HepG2 (cell line): Measurements from ENCODE around the gene ARMCX2. TPM values are rescaled to one million over a fixed set of nuclear protein-coding genes. Genes with fewer than 3 reads are reported as not detected.

Source experiments
- ATAC-seq: fragments of 200-7000 bp; cut with Tn5 transposase; 3 replicates; pipeline ENCODE4 v1.9.1; 2020; ENCODE audit warnings: mild to moderate bottlenecking, moderate library complexity
- BruUV-seq: library from RNA; stranded (reverse); fragments of 400-500 nt; replicated peaks from 2 replicates; lab custom pipeline; 2021; lab: Mats Ljungman, UMichigan
- CTCF ChIA-PET: fragments of 300-600 bp; formaldehyde crosslinking; extraction: SDS; loops from one replicate; lab custom pipeline; 2021; ENCODE audit warnings: low total read pairs, inconsistent platforms, low intra/inter-chr PET ratio; lab: Yijun Ruan, JAX
- POLR2A ChIA-PET: fragments of 350-600 bp; sonication (Branson Sonifier 250); formaldehyde crosslinking; loops from one replicate; lab custom pipeline; 2020; ENCODE audit warnings: antibody characterized with exemption, inconsistent platforms; lab: Yijun Ruan, JAX
- DNase-seq: peaks from one replicate; pipeline ENCODE4 v3.0.0-alpha.2; 2015; ENCODE audit warnings: low spot score
- FAIRE-seq: peaks from 3 replicates; lab custom pipeline; 2011; peaks lifted over from hg19 to GRCh38; lab: Jason Lieb, UNC
- H2AFZ ChIP-seq: one replicate; pipeline ENCODE4 v1.6.1; 2011; ENCODE audit warnings: low read length, inconsistent platforms
- H3K27ac ChIP-seq: fragments of 300-600 bp; 3 replicates; pipeline ENCODE4 v1.8.0; 2011; ENCODE audit warnings: mixed run types, mild to moderate bottlenecking, mixed read lengths, low read length, inconsistent platforms; ENCODE audit not compliant: insufficient read depth; ENCODE audit errors: extremely low read length
- H3K27me3 ChIP-seq, 2 experiments: fragments of 200-600 bp in 1 of 2; 2 replicates in 1 of 2; 3 replicates in 1 of 2; pipeline versions ENCODE4 v1.6.0 to v1.8.0; 2011; ENCODE audit warnings: low read length in 2 of 2, mild to moderate bottlenecking in 2 of 2, moderate library complexity in 2 of 2, inconsistent platforms in 1 of 2; ENCODE audit not compliant: insufficient read depth in 2 of 2, control insufficient read depth in 1 of 2
- H3K36me3 ChIP-seq, 2 experiments: fragments of 200-600 bp in 1 of 2; replicated peaks in 1 of 2; 2 replicates in 1 of 2; 3 replicates in 1 of 2; pipeline versions ENCODE4 v1.5.1 to v1.8.0; 2011; ENCODE audit warnings: low read length in 2 of 2, inconsistent platforms in 1 of 2; ENCODE audit not compliant: insufficient read depth in 2 of 2, control insufficient read depth in 1 of 2
- H3K4me1 ChIP-seq: 2 replicates; pipeline ENCODE4 v1.5.1; 2012; ENCODE audit warnings: low read length, inconsistent platforms; ENCODE audit not compliant: insufficient read depth
- H3K4me2 ChIP-seq: 2 replicates; pipeline ENCODE4 v1.6.0; 2011; ENCODE audit warnings: low read depth, low read length, inconsistent platforms
- H3K4me3 ChIP-seq, 3 experiments: fragments of 200-600 bp in 1 of 3; sonication (generic), shearing (Covaris generic) in 1 of 3; replicated peaks in 1 of 3; 2 replicates each; pipeline ENCODE4 v1.5.1; 2011 to 2016; ENCODE audit warnings: low read length in 3 of 3, inconsistent platforms in 2 of 3, low read depth in 2 of 3, mild to moderate bottlenecking in 2 of 3, control low read depth in 1 of 3, mixed read lengths in 1 of 3; ENCODE audit not compliant: insufficient read depth in 1 of 3
- H3K79me2 ChIP-seq: one replicate; pipeline ENCODE4 v1.6.1; 2011; ENCODE audit warnings: low read length, inconsistent platforms; ENCODE audit not compliant: insufficient read depth
- H3K9ac ChIP-seq: 2 replicates; pipeline ENCODE4 v1.6.0; 2011; ENCODE audit warnings: mild to moderate bottlenecking, low read depth, low read length, inconsistent platforms; ENCODE audit not compliant: insufficient read depth
- H3K9me3 ChIP-seq: 2 replicates; pipeline ENCODE4 v1.5.1; 2012; ENCODE audit warnings: mild to moderate bottlenecking, low read length
- H4K20me1 ChIP-seq: 2 replicates; pipeline ENCODE4 v1.6.0; 2011; ENCODE audit warnings: inconsistent platforms, mild to moderate bottlenecking, low read length, moderate library complexity; ENCODE audit not compliant: insufficient read depth
- DZIP1 ChIP-seq: sonication (generic); formaldehyde crosslinking; IDR thresholded peaks from 2 replicates; pipeline ENCODE4 v1.5.0; 2020; ENCODE audit warnings: mild to moderate bottlenecking, missing genetic modification reagents
- FOXP4 ChIP-seq: sonication (generic); formaldehyde crosslinking; IDR thresholded peaks from 2 replicates; pipeline ENCODE4 v1.4.0; 2020; ENCODE audit warnings: missing genetic modification reagents
- ZFP36L1 ChIP-seq: sonication (generic); formaldehyde crosslinking; IDR thresholded peaks from 2 replicates; pipeline ENCODE4 v1.8.0; 2022; ENCODE audit warnings: mild to moderate bottlenecking, missing genetic modification reagents, moderate library complexity
- ZNF737 ChIP-seq: sonication (generic); formaldehyde crosslinking; IDR thresholded peaks from 2 replicates; pipeline ENCODE4 v1.5.0; 2020; ENCODE audit warnings: missing genetic modification reagents, mild to moderate bottlenecking, borderline replicate concordance
- ZNF749 ChIP-seq: sonication (generic); formaldehyde crosslinking; IDR thresholded peaks from 2 replicates; pipeline ENCODE4 v1.8.0; 2022; ENCODE audit warnings: mild to moderate bottlenecking, missing genetic modification reagents, moderate library complexity, borderline replicate concordance
- WGBS: methylation state at CpG from one replicate; pipeline ENCODE4 v1.1.6; 2017; ENCODE audit warnings: low lambda C conversion rate; 5-methylcytosine and 5-hydroxymethylcytosine counted together
- in situ Hi-C: cut with HindIII; loops from 2 replicates; pipeline ENCODE4 v1.10.0; 2017; ENCODE audit warnings: low pct_unique_long_range_greater_than_20kb; ENCODE audit not compliant: extremely low pct_ligation_motif_present
- intact Hi-C: fragments of 100-400 bp; cut with micrococcal nuclease; formaldehyde crosslinking; loops from one replicate; pipeline ENCODE4 v1.10.0; 2022; ENCODE audit not compliant: unreplicated experiment
- polyA plus RNA-seq, 8 experiments: library from polyadenylated mRNA; depleted of rRNA in 3 of 8; stranded (reverse) in 7 of 8; unstranded in 1 of 8; fragments of >200 nt; fragmentation: Illumina TruSeq in 4 of 8; extraction: Trizol in 4 of 8; gene quantifications; 2 replicates each; pipeline versions ENCODE4 v1.2.1 to v1.2.3, GENCODE V29; 2011 to 2016; ENCODE audit warnings: low read depth in 4 of 8, missing spikeins in 1 of 8, mixed read lengths in 1 of 8; ENCODE audit not compliant: insufficient read depth in 1 of 8
- total RNA-seq, 5 experiments: library from RNA; depleted of rRNA; stranded (reverse); fragments of >200 nt; fragmentation: Illumina TruSeq; extraction: Trizol; gene quantifications; 2 replicates each; pipeline ENCODE4 v1.2.3, GENCODE V29; 2016; ENCODE audit warnings: low read depth in 1 of 5
- TF ChIP-seq, protein P1 (sequence below): sonication (generic); formaldehyde crosslinking; IDR thresholded peaks from 2 replicates; pipeline ENCODE4; 2020; ENCODE audit warnings: missing genetic modification reagents, mild to moderate bottlenecking, borderline replicate concordance
- TF ChIP-seq, protein P2 (sequence below): sonication (generic); formaldehyde crosslinking; IDR thresholded peaks from 2 replicates; pipeline ENCODE4 v1.8.1; 2022; ENCODE audit warnings: low read depth, mild to moderate bottlenecking, missing genetic modification reagents

ARMCX2 gene
- total and polyA plus RNA-seq, 2 of the 13 experiments (the other 11 are each of a cell fraction or from before 2014, with no cell fraction given): not detected

GRCh38 chrX:101708163-101708562, 48.5 kb upstream of the ARMCX2 start:
- ChIA-PET POLR2A (no interaction called here), CTCF (no interaction called here)
- no peak overlapping the region for H3K4me3 ChIP-seq
- FAIRE-seq (no peak), DNase-seq (no peak), ATAC-seq (no peak)
- H3K79me2 ChIP-seq: no peaks in the 10 kb centered on the region
- TF ChIP-seq ZNF749 (CRISPR knock-in tag) (no peak), FOXP4 (CRISPR knock-in tag) (no peak), ZFP36L1 (no peak)
- no peaks in the 10 kb centered on the region for H3K4me1 ChIP-seq
- H4K20me1 ChIP-seq: no peaks in the 10 kb centered on the region
- H3K9ac ChIP-seq: no peak overlapping the region
- H3K4me2 ChIP-seq: no peak overlapping the region
- no peak overlapping the region for H2AFZ ChIP-seq
- intact Hi-C loops (no loop called here), in situ Hi-C loops (no loop called here)
- H3K27ac ChIP-seq: no peak overlapping the region
- H3K27me3 ChIP-seq: no peaks in the 10 kb centered on the region
- no peaks in the 10 kb centered on the region for H3K9me3 ChIP-seq
- BruUV-seq: no TSS peak
- 3% methylated on average over 3 of the region's 3 CpGs for WGBS
- H3K36me3 ChIP-seq: no peaks in the 10 kb centered on the region

- Histone ChIP-seq H3K79me2 (no peaks in the 10 kb centered on the region), H3K9ac (no peak overlapping the region), H3K27me3 (no peaks in the 10 kb centered on the region), H3K36me3 (no peaks in the 10 kb centered on the region), H3K4me3 (no peak overlapping the region), H3K9me3 (no peaks in the 10 kb centered on the region), H3K27ac (no peak overlapping the region), H3K4me1 (no peaks in the 10 kb centered on the region), H4K20me1 (no peaks in the 10 kb centered on the region), H3K4me2 (no peak overlapping the region), H2AFZ (no peak overlapping the region)
- intact Hi-C loops: no loop called here
- 25% methylated on average over 4 of the region's 4 CpGs for WGBS
- ATAC-seq: no peak
- in situ Hi-C loops: no loop called here
- no peak for DNase-seq
- ChIA-PET CTCF (no interaction called here), POLR2A (no interaction called here)
- no peak for FAIRE-seq
- no TSS peak for BruUV-seq
- TF ChIP-seq DZIP1 (no peak), ZNF737 (no peak)
- TF ChIP-seq, protein P1, sequence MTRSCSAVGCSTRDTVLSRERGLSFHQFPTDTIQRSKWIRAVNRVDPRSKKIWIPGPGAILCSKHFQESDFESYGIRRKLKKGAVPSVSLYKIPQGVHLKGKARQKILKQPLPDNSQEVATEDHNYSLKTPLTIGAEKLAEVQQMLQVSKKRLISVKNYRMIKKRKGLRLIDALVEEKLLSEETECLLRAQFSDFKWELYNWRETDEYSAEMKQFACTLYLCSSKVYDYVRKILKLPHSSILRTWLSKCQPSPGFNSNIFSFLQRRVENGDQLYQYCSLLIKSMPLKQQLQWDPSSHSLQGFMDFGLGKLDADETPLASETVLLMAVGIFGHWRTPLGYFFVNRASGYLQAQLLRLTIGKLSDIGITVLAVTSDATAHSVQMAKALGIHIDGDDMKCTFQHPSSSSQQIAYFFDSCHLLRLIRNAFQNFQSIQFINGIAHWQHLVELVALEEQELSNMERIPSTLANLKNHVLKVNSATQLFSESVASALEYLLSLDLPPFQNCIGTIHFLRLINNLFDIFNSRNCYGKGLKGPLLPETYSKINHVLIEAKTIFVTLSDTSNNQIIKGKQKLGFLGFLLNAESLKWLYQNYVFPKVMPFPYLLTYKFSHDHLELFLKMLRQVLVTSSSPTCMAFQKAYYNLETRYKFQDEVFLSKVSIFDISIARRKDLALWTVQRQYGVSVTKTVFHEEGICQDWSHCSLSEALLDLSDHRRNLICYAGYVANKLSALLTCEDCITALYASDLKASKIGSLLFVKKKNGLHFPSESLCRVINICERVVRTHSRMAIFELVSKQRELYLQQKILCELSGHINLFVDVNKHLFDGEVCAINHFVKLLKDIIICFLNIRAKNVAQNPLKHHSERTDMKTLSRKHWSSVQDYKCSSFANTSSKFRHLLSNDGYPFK (CRISPR knock-in tag): no peak
- TF ChIP-seq, protein P2, sequence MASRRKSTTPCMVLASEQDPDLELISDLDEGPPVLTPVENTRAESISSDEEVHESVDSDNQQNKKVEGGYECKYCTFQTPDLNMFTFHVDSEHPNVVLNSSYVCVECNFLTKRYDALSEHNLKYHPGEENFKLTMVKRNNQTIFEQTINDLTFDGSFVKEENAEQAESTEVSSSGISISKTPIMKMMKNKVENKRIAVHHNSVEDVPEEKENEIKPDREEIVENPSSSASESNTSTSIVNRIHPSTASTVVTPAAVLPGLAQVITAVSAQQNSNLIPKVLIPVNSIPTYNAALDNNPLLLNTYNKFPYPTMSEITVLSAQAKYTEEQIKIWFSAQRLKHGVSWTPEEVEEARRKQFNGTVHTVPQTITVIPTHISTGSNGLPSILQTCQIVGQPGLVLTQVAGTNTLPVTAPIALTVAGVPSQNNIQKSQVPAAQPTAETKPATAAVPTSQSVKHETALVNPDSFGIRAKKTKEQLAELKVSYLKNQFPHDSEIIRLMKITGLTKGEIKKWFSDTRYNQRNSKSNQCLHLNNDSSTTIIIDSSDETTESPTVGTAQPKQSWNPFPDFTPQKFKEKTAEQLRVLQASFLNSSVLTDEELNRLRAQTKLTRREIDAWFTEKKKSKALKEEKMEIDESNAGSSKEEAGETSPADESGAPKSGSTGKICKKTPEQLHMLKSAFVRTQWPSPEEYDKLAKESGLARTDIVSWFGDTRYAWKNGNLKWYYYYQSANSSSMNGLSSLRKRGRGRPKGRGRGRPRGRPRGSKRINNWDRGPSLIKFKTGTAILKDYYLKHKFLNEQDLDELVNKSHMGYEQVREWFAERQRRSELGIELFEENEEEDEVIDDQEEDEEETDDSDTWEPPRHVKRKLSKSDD (CRISPR knock-in tag): no peak
These were observed 33.8 kb upstream of the ARMCX2 start for GRCh38 chrX:101693476-101693875.
